NCI-H1694 treated with DMSO at 0.1 percent for 48 hours (cell line): ENCODE data around the gene MRPL58.
"Not testable (repeated sequence)": the region's sequence is repeated elsewhere in the genome, so short reads cannot be mapped to it uniquely, and the experiment has no call there.

Source experiments
- DNase-seq: peaks from one replicate; lab custom pipeline; 2025; lab: John Stamatoyannopoulos, UW

MRPL58 gene

DNA sequence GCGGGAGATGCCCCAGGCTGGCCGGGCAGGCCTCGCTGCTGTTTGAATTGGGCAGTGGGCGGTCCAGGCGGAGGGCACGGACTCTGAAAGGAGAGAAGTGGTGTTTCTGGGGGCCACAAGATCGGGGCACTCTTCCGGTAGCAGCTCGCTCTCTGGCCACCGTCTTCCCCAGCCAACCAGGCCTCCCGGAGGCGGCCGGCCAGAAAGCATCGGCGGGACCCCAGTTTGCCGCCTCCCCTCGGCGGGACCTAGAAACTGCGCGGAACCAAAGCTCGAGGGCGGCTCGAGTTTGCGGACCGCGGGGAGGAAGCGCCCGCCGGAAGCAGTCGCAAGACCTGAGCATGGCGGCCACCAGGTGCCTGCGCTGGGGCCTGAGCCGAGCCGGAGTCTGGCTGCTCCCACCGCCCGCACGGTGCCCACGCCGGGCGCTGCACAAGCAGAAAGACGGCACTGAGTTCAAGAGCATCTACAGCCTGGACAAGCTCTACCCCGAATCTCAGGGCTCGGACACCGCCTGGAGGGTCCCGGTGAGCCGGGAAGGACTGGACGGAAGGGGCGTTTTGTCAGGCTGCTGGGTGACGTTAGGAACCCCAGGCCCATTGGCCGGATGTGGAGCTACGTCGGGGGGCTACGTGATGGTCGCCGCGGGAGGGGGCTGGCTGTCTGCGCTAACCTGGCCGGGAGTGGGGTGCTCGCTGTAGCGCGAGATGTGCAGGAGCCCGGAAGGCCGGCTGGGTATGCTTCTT, at the start of gene MRPL58:
Gene MRPL58, plus strand, starts transcription at position 325 of the 746 bp plus-strand sequence. Its CDS starts 17 bp downstream, at position 342.
- DNase-seq, result peak; percentile 71

DNA sequence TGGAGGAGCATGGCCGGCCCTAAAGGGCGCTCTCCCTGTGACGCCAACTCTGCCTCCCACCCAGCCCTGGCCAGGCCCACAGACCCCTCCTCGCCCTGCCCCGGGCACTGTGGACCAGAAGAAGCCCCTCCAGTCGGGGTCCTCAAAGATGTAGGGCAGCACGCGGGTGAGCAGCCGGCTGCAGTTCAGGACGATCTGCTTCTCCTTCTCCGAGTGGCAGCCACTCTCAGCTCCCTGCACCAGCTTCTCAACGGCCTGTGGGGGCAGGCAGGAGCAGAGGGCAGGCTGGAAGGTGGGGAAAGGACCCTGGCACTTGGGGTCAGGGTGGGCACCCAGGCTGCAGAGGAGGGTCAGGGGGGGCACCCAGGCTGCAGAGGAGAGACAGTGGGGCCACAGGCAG, 48.8 kb upstream of the MRPL58 start:
- DNase-seq, result no peak

DNA sequence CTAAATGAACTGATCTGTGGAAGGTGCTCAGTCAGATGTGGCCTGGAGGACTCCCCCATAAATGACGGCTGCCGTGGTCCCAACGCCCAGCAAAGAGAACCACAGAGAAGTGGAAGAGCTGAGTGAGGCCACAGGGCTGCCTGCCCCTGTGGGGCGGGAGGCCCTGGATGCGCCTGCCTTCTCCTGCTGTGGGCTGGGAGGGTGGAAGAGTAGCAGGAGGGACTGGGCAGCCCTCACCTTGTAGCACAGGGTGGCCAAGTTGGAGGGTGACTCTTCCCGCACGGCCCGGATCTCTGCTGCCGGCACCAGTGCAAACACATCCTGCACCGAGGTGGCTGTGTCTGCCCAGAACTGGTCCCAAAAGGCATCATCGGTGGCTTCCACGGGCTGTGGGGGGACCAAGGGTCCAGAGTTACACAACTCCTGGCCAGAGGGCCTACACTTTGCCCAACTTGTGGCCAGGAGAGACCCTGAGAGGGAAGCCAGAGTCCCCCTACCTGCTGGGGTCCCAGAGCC, 48.2 kb upstream of the MRPL58 start:
- DNase-seq, result no peak

DNA sequence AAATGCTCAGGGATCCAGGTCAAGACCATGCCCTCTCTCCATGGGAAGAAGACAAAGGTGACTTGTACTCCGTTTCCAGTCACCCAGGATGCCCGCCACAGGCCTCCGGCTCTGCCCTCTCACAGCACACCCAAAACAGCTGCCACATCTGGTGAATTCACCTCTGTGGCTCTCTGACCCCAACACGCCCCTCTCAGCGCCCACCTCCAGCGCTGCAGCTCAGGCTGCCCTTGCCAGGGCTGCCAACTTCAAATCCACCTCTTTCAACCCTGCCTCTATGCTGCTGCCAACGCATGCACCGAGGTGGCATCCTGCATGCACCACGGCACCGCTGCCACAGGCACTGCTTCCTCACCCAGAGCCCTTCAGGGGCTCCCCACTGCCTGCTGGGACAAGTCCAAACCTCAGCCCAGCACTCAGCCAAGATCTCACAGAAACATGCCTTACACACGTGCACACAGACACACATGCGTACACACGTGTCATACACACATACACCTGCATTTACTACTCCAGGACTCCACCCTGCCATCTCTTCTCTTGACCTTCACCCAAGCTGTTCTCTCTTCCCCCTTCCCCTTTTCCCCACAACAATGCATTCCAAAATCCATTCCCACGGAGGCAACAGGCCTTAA, 47.4 kb upstream of the MRPL58 start:
- no peak for DNase-seq

DNA sequence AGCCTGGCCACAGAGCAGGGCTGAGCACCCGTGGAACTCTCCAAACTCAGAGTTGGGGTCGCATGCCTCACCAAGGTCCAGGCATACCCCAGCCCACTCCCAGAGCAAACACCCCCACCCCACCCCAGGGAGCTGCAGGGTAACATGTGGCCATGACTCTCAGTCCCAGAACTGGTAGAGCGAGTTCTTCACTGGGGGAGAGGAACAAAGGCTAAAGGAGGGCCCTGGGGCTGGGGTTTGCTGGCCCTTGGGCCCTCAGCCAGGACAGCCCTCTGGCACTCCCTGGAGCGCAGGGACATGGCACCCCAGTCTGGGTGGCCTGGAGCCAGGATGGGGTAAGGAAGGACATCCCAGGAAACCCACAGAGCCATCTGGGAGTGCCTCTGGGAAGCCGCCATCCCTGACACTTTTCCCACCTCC, 44.1 kb upstream of the MRPL58 start:
- no peak for DNase-seq

DNA sequence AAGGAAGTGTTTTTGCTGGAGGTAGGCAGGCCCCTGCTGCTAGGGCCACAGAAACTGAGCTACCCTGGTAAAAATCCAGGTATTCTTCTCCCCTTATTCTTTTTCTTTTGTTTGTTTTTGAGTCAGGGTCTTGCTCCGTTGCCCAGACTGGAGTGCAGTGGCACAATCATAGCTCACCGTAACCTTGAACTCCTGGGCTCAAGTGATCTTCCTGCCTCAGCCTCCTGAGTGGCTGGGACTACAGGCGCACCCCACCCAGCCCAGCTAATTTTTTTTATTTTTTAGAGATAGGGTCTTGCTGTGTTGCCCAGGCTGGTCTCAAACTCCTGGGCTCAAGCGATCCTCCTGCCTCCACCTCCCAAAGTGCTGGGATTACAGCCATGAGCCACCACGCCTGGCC, 43.0 kb upstream of the MRPL58 start:
- not testable (repeated sequence) for DNase-seq

DNA sequence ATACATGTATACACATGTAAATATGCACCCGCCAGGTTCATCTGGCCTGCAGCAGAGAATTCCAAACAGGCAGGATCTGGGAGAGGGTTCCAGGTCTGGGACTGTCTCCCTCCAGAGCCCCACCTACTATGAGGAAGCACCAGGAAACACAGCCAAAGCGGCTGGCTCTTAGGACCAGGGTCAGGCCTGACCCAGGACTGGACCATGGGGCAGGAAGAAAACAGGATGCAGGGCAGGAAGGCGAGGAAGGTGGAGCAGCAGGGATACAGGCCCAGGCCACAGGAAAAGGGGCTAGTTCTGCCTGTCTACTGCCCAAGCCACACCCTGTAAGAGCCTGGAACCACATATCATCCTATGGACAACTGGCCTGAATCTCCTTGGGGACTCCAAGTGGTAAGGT, 42.1 kb upstream of the MRPL58 start:
- no peak for DNase-seq

DNA sequence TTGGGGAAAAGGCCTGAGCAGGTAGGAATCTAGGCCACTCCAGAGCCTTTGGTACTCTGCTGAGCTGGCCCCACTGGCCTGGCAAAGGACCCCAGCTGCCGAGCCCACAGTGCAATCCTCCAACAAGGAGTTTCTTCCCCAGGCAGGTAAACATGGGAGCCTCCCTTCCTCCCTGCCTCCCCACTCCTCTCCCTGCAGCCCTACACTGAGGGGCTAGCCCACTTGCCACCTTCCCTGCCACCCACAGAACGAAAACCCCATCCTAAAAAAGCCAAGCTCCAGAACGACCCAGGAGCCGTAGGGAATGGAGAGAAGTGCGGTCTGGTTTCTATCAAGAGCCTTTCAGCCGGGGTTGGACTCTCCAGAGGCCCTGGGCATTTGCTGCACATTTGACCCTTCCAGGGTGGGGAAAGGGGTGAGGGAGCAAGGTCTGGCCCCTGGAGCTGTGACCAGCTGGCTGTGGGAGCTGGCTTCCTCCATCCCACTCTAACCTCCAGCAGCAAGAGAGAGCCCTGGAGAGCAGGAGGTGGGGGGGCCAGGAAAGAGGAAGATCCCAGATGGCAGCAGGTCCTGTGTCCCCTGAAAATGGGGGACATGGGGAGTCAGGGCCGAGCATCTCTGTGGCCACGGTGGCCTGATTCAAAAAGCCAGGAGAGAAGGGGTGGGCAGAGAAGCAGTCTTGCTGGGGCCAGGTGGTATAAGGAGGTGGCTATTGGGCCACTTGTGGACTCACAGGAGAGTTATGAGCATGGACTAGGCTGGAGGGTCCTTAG, 41.2 kb upstream of the MRPL58 start:
- no peak for DNase-seq

DNA sequence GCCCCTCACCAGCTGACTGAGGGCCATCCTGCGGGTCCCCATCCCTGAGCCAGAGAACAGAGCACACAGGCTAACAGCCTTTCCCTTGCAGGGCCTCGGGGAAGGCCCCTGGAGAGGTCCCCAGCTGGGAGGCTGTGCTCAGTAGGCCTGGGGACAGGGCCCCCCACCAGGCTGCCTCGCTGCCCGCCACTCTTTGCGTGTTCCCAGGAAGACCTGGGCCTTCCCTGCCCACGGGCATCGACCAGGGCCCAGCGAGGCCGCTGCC, 40.7 kb upstream of the MRPL58 start:
- no peak for DNase-seq

DNA sequence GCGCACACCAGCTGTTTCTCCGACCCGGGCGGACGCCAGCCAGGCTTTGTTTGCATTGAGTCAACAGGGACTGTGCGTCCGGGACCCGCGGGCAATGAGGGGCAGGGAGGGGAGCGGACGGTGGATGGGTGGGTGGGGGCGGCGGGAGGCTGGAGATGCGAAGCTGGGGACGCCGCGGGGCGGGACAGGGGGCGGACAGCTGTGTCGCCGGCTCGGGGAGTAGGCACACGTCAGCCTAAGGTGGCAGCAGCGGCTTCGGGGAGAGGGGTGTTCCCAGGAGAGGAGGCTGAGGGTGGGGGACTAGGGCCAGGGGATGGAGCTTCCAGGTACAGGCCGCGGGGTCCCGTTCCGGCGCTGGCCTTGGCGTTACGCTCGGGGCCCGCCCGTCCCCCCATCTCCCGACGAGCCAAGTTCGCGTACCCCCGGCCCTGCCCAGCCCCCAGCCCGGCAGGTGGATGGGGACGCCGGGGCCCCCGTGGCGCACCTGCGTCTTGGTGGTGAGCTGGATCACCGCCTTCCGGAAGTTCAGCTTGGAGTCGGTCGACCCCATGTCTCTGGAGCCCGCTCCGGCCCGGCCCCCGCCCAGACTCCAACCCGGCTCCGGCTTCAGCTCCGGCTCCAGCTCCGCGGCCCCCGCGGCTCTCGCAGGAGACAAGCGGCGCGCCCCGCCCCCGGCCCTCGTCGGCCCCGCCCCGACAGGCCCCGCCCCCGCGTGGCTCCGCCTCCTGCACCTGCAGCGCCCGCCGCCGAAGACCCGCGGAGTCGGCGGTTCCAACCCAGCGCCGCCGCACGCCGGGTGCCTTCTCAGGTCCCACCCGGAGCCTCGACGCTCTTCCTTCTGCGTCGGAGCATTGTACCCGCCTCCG, 40.1 kb upstream of the MRPL58 start, which contains the start of gene HID1:
Gene HID1, minus strand, starts transcription at position 653 of the 866 bp plus-strand sequence. Its CDS starts 103 bp downstream, at position 550.
- DNase-seq, result no peak

DNA sequence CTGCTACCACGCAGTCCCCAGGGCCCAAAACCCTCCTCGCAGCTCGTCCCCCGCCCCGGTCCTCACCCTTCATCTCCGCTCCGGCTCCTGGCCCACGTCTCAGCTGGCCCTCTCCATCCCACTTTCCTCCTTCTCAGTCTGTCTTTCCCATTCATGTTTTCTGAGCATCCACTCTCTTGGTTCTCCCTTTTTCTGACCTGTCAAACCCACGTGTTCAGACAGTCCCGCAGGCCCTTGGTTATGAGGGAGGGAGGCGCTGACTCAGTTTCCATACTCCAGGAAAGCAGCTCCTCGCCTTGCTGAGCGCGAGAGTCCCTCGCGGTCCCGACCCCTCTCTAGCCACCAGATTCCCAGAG, 39.5 kb upstream of the MRPL58 start:
- no peak for DNase-seq

DNA sequence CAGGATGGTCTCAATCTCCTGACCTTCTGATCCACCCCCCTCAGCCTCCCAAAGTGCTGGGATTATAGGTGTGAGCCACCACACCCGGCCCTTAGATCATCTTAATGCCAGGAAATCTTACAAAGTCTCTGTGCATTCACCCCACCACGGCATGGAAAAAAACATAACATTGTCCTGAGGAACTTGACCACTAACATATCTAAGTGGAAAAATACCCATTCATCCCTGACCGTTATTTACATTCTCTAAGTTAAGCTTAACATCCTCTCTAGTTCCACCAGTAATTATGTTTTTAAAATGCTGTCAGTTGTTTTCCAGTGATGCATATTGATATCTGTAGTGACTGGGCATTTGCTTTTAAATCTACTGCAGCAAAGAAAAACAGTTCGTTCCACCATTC, 36.5 kb upstream of the MRPL58 start:
- DNase-seq, result no peak

DNA sequence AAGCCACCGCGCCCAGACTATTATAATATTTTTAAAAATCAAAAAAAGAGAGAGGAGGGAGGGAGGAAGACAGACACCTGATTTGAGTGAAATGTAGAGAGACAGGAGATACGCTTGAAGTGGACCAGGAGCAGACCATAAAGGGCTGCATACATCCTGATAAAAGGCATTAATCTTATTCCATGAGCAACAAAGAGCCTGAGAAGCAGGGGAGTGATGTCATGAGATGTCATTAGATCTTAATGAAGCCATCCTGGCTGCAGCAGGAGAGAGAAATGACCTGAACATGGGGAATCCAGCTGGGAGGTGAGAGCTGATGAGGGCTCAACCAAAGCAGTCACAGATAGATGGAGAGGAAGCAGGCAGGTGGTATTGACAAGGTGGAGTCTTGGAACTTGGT, 34.7 kb upstream of the MRPL58 start:
- no peak for DNase-seq

DNA sequence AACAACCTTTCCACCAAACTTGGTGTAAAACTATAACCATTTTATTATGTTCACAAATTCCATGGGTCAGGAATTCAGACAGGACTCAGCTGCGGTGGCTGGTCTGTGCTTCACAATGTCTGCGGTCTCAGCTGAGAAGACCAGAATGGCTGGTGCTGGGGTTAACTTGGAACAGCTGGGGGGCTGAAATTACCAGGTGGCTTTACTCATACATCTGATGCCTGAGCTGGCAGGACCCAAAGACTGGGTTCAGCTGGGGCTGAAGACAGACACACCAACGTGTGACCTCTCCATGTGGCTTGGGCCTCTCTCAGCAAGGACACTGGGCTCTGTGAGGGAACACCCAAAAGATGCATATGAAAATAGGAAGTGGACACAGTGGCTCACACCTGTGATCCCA, 34.2 kb upstream of the MRPL58 start:
- DNase-seq, result no peak

DNA sequence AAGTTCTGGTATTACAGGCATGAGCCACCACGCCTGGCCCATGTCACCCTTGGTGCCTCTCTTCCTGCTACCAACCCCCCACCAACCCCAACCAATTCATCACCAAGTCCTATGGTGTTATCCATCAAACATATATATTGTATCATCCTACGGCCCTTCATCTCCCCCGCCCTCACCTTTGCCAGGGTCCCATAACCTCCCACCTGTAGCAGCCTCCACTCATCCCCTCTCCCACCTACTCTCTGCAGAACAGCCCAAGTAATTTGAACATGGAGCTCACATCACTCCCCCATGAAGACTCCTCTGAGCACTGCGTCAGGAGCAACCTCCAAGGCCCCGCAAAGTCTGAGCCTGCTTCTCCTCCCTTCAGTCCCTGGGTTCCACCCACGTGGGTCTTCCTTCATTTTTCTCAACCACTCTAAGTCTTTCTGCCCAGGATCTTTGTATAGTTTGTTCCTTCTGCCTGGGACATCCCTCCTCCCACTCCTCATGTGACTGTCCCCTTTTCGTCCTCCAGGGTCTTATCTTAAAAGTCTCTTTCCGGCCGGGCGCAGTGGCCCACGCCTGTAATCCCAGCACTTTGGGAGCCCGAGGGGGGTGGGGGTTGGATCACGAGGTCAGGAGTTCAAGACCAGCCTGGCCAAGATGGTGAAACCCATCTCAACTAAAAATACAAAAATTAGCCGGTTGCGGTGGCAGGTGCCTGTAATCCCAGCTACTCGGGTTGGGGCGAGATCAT, 32.9 kb upstream of the MRPL58 start:
- DNase-seq, result no peak

DNA sequence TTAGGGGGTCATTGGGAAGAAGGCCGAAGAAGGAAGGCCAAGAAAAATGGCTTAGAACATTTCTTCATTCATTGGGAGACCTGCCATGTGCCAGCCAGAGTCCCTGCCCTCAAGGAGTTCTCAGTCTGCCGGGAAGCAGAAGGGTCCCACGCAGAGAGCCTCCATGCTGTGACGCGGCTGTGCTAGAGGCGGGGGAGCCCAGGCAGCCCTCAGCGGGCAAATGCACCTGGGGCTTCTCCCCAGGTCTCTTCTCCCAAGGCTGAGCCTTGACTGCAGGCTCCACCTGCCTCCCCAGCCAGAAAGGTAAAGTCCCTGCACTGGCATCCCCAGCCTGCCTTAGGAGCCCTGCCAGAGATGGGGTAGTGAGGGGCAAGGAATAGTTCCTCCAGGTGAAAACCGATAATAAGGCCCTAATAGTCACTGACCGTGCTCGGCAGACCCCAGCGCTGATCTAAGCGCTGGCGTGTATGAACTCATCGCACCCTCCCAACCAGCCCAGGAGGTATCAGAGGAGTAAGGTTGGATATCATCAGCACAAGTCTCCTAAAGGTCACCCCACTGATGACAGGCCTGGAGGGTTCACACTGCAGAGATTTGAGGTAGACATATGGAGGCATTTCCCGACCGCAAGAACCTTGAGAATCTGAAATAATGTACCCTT, 31.0 kb upstream of the MRPL58 start:
- DNase-seq, result no peak

DNA sequence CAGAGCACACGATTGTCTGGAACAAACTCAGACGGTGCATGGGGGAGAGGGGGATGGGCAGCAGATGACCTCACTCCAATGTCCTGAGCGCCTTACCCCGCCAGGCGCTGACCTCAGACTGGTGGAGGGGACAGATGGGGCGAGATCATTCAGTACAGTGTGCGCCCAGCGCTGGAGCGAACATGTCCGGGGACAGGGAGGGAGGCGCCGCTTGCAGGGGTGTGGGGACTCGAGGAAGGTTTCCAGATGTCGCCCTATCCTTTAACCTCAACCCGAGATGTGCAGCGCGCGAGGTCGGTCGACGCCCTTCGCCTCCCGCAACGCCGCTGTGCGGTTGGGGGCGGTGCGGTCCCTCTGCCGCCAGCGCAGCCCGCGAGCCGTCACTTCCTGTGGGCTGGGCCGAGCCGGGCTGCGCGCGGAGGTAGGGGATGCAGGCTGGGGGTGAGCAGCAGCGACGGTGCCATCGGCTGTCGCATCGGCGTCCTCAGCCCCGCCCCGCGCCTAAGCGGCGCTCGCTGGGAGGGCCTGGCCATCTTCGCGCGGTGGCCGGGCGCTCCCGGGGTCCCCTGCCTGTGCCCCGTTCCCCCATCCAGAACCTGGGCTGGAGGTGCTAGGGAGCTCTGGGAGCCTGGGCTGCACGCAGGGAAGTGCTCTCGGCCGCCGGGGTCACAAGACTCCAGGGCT, 30.3 kb upstream of the MRPL58 start:
- DNase-seq, result peak; percentile 83

DNA sequence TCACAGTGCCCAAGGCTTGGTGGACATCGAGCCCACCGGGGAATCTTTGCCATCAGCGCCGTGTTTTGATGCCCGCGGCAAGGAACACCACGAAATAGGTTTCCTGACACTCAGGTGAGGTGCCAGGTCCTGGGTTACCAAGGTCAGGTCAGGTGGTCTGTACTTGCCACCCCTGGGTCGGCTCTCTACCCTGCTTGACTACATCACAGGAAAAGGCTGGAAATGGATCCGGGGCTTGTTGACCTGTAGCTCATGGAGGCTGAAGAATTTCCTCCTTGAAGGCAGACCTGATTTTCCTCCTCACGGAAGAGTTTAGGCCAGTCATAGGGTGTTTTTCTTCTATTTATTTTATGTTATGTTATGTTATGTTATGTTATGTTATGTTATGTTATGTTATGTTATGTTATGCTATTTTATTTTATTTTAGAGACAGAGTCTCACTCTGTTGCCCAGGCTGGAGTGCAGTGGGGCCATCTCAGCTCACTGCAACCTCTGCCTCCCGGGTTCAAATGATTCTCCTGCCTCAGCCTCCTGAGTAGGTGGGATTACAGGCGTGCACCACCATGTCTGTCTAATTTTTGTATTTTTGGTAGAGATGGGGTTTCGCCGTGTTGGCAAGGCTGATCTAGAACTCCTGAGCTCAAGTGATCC, 29.7 kb upstream of the MRPL58 start:
- not testable (repeated sequence) for DNase-seq

DNA sequence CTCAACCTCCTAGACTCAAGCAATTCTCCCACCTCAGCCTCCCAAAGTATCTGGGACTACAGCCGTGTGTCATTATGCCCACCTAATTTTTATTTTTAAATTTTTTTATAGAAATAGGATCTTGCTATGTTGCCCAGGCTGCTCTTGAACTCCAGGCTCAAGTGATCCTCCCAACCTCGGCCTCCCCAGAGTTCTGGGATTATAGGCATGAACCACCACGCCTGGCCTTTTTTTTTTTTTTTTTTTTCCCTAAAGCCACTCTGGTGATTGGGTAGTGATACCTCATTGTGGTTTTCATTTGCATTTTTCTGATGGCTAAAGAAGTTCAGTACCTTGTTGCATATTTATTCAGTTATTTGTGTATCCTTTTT, 26.3 kb upstream of the MRPL58 start:
- DNase-seq, result no peak

DNA sequence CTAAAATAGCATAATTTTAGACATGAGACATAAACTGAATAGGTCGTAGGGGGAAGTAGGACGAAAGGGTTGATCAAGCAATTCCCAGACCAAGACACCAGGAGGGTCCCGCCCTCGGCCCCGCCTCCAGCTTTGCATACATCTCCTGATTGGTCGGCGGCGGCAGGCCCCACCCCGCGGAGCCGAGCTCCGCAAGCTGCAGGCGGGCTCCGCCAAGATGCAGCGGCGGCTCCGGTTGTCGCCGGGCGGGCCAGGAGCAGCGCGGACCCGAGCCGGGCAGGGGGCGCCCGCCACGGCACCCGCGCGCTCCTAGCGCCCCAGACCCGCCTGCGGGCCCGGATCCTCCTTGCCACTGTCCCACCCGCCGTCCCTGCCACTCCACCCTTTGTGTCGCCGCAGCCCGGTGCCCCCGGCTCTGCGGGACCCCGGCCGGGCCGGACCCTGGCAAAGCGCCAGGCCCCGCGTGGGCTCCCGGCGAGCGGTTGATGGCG, 25.0 kb upstream of the MRPL58 start, which contains the start of gene CDR2L:
Gene CDR2L, plus strand, starts transcription at position 215 of the 491 bp plus-strand sequence. CDS start 412 bp downstream, outside the sequence.
- DNase-seq, result peak; percentile 88
